ENCODE data around the gene GPR150.

DNA sequence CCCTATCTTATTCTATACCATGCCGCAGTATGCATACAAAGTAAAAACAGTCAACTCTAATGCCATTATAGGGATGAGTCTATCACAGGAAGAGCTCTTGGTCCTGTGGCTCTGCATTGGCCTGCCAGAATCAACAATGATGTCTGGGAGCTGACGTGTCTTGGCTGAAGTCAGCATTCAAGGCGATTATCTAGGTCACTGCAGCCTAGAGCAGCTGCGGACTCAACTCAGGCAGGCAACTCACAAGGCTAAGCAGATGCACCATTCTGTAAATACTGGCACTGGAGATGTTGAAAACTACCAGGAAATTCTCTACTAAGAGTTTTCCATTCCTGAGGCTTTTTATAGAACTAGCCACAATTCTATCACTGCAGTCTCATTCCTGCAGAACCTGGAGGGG is 49.7 kb downstream of the GPR150 start:
- TF ChIP-seq, protein P1, sequence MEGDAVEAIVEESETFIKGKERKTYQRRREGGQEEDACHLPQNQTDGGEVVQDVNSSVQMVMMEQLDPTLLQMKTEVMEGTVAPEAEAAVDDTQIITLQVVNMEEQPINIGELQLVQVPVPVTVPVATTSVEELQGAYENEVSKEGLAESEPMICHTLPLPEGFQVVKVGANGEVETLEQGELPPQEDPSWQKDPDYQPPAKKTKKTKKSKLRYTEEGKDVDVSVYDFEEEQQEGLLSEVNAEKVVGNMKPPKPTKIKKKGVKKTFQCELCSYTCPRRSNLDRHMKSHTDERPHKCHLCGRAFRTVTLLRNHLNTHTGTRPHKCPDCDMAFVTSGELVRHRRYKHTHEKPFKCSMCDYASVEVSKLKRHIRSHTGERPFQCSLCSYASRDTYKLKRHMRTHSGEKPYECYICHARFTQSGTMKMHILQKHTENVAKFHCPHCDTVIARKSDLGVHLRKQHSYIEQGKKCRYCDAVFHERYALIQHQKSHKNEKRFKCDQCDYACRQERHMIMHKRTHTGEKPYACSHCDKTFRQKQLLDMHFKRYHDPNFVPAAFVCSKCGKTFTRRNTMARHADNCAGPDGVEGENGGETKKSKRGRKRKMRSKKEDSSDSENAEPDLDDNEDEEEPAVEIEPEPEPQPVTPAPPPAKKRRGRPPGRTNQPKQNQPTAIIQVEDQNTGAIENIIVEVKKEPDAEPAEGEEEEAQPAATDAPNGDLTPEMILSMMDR (IDR thresholded peaks at IDR 0.05; ENCODE audit: poor library complexity) = no peak
- TF ChIP-seq EZH2 (IDR thresholded peaks at IDR 0.05; ENCODE audit: borderline replicate concordance) (no peak), EZH2phosphoT487 (IDR thresholded peaks at IDR 0.05; ENCODE audit: low read depth, severe bottlenecking, unreplicated experiment) (no peak)

Data from hepatocyte (in vitro differentiated cells).